ENCODE measurements around the gene SMAGP. TPM values are rescaled to one million over a fixed set of nuclear protein-coding genes. Genes with fewer than 3 reads are reported as not detected.
"Not testable (repeated sequence)": the region's sequence is repeated elsewhere in the genome, so short reads cannot be mapped to it uniquely, and the experiment has no call there.

The SMAGP gene
- total RNA-seq, 1 donor: 9.8 TPM

DNA sequence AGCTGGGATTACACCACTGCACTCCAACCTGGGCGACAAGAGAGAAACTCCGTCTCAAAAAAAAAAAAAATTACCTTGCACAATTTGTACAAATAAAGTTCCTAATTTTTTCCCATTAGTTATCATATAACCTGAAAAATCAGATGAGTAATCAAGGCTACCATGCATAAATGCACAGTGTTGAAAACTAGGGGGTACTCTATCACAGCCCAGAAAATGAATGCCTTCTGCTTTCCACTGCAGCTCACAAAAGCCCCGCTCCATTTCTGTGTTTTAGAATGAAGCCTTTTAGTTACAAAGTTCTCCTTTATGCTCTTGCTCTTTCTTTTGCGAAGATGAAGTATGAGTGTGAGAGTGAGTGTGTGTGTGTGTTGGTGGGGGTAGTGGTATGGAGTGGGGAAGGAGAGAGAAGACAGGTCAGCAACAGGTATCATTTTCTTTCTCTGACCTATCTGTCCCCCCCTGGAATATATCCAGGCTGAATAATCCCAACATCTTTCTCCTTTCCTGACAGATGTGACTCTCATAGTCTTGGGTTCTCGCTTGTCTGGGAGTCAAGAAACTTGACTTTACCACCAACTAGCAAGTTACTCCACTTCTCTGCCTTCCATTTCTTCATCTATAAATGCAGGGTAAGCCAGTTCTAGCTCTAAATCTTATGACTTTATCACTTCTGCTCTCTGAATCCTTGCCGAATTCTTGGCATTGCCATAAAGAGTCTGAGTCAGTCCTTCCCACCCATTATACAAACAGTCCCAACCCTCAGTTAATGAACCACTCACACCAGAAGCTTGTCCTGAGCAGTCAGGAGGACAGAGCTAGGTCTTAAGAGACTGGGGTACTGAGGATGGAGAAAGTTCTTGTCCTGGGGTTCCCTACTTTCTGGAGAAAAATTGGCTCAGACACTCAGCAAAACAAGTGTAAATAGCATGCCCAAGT lies 37.7 kb upstream of the SMAGP start:
- H3K79me2 ChIP-seq (ENCODE audit: insufficient read depth, low read length): no peaks in the 10 kb centered on the region
- TF ChIP-seq CTCF (IDR thresholded peaks at IDR 0.05; ENCODE audit: extremely low read depth, low read depth, low read length): no peak
- DNase-seq (ENCODE audit: insufficient read length, low spot score, missing footprints): peak; percentile 93
- peak overlapping the region; percentile 70 for H3K27ac ChIP-seq (ENCODE audit: low read depth, low read length)
- H3K4me3 ChIP-seq (ENCODE audit: insufficient read depth, low read length): no peak overlapping the region
- no peaks in the 10 kb centered on the region for H3K36me3 ChIP-seq (ENCODE audit: insufficient read depth, low read length)
- H2AFZ ChIP-seq (ENCODE audit: low read length): peak overlapping the region; percentile 28
- no peaks in the 10 kb centered on the region for H3K9me3 ChIP-seq (ENCODE audit: low read depth, low read length)
- no peaks in the 10 kb centered on the region for H4K20me1 ChIP-seq (ENCODE audit: insufficient read depth, low read length)
- peak overlapping the region; percentile 65 for H3K4me2 ChIP-seq (ENCODE audit: insufficient read depth, low read length)
- no peaks in the 10 kb centered on the region for H3K27me3 ChIP-seq (ENCODE audit: insufficient read depth, low read length)
- H3K4me1 ChIP-seq (ENCODE audit: insufficient read depth, low read length): peaks cover 17% of the 10 kb centered on the region

DNA sequence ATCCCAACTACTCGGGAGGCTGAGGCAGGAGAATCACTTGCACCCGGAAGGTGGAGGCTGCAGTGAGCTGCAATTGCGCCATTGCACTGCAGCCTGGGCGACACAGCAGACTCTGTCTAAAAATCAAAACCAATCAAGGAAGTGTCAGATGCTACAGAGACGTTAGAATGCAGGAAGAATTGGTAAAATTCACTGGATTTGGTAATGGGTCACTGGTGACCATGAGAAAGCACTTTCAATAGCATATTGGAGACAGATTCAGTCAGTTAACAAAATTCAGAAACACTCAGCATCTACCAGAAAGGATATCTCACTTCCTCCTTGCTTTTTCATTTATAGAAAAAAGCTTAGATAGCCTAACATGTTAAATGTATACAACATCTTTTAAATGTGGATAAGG lies 36.3 kb upstream of the SMAGP start:
- no peak overlapping the region for H3K27ac ChIP-seq (ENCODE audit: low read depth, low read length)
- no peak overlapping the region for H3K4me2 ChIP-seq (ENCODE audit: insufficient read depth, low read length)
- peaks cover 17% of the 10 kb centered on the region for H3K4me1 ChIP-seq (ENCODE audit: insufficient read depth, low read length)
- H3K79me2 ChIP-seq (ENCODE audit: insufficient read depth, low read length): no peaks in the 10 kb centered on the region
- no peaks in the 10 kb centered on the region for H3K9me3 ChIP-seq (ENCODE audit: low read depth, low read length)
- H3K27me3 ChIP-seq (ENCODE audit: insufficient read depth, low read length): no peaks in the 10 kb centered on the region
- DNase-seq (ENCODE audit: insufficient read length, low spot score, missing footprints): no peak
- H2AFZ ChIP-seq (ENCODE audit: low read length): no peak overlapping the region
- H3K4me3 ChIP-seq (ENCODE audit: insufficient read depth, low read length): no peak overlapping the region
- TF ChIP-seq CTCF (IDR thresholded peaks at IDR 0.05; ENCODE audit: extremely low read depth, low read depth, low read length): no peak
- no peaks in the 10 kb centered on the region for H3K36me3 ChIP-seq (ENCODE audit: insufficient read depth, low read length)
- no peaks in the 10 kb centered on the region for H4K20me1 ChIP-seq (ENCODE audit: insufficient read depth, low read length)

DNA sequence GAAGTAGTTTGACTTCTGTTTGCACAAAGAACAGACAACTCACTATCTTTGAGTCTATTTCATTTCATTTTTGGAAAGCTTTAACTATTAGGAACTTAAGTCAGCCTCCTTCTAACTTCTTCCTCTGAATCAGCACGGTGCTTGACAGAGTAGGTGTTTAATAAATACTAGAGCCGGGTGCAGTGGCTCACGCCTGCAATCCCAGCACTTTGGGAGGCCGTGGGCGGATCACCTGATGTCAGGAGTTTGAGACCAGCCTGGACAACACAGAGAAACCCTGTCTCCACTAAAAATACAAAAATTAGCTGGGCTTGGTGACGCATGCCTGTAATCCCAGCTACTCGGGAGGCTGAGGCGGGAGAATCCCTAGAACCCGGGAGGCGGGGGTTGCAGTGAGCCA lies 30.6 kb upstream of the SMAGP start:
- H3K27me3 ChIP-seq (ENCODE audit: insufficient read depth, low read length); H3K79me2 ChIP-seq (ENCODE audit: insufficient read depth, low read length); H3K36me3 ChIP-seq (ENCODE audit: insufficient read depth, low read length); H3K4me3 ChIP-seq (ENCODE audit: insufficient read depth, low read length); H4K20me1 ChIP-seq (ENCODE audit: insufficient read depth, low read length); H3K9me3 ChIP-seq (ENCODE audit: low read depth, low read length); H3K4me1 ChIP-seq (ENCODE audit: insufficient read depth, low read length); DNase-seq (ENCODE audit: insufficient read length, low spot score, missing footprints); H3K27ac ChIP-seq (ENCODE audit: low read depth, low read length); H3K4me2 ChIP-seq (ENCODE audit: insufficient read depth, low read length): not testable (repeated sequence)
- peak overlapping the region; percentile 63 for H2AFZ ChIP-seq (ENCODE audit: low read length)

GRCh38 chr12:51295651-51296050 lies 25.4 kb upstream of the SMAGP start:
- no peak for DNase-seq (ENCODE audit: insufficient read length, low spot score, missing footprints)
- H2AFZ ChIP-seq (ENCODE audit: low read length): no peak overlapping the region
- no peaks in the 10 kb centered on the region for H3K9me3 ChIP-seq (ENCODE audit: low read depth, low read length)
- no peaks in the 10 kb centered on the region for H3K4me1 ChIP-seq (ENCODE audit: insufficient read depth, low read length)
- H3K36me3 ChIP-seq (ENCODE audit: insufficient read depth, low read length): no peaks in the 10 kb centered on the region
- H3K27me3 ChIP-seq (ENCODE audit: insufficient read depth, low read length): no peaks in the 10 kb centered on the region
- H4K20me1 ChIP-seq (ENCODE audit: insufficient read depth, low read length): no peaks in the 10 kb centered on the region
- H3K27ac ChIP-seq (ENCODE audit: low read depth, low read length): no peak overlapping the region
- no peaks in the 10 kb centered on the region for H3K79me2 ChIP-seq (ENCODE audit: insufficient read depth, low read length)
- TF ChIP-seq CTCF (IDR thresholded peaks at IDR 0.05; ENCODE audit: extremely low read depth, low read depth, low read length): no peak
- H3K4me3 ChIP-seq (ENCODE audit: insufficient read depth, low read length): no peak overlapping the region
- H3K4me2 ChIP-seq (ENCODE audit: insufficient read depth, low read length): no peak overlapping the region

DNA sequence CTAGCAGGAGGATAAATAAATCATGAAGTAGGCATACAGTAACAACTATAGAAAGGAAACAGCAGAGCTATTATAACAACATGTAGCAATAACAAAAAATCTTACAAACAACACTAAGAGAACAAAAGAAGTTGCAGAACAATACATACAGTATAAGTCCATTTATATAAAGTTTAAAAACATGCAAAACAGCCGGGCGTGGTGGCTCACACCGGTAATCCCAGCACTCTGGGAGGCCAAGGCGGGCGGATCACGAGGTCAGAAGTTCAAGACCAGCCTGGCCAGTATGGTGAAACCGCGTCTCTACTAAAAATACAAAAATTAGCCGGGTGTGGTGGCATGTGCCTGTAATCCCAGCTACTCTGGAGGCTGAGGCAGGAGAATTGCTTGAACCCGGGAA lies 23.9 kb upstream of the SMAGP start:
- H3K79me2 ChIP-seq (ENCODE audit: insufficient read depth, low read length); H4K20me1 ChIP-seq (ENCODE audit: insufficient read depth, low read length); H3K4me1 ChIP-seq (ENCODE audit: insufficient read depth, low read length); H3K27me3 ChIP-seq (ENCODE audit: insufficient read depth, low read length); H2AFZ ChIP-seq (ENCODE audit: low read length); H3K4me2 ChIP-seq (ENCODE audit: insufficient read depth, low read length); H3K9me3 ChIP-seq (ENCODE audit: low read depth, low read length); H3K27ac ChIP-seq (ENCODE audit: low read depth, low read length); H3K4me3 ChIP-seq (ENCODE audit: insufficient read depth, low read length); H3K36me3 ChIP-seq (ENCODE audit: insufficient read depth, low read length); DNase-seq (ENCODE audit: insufficient read length, low spot score, missing footprints): not testable (repeated sequence)
